IPS-11a (cell line): ENCODE results near the gene ARHGAP28.

Source experiments
- H3K4me3 ChIP-seq: one replicate; pipeline ENCODE4 v1.5.1; 2013; ENCODE audit warnings: low read depth, low read length, control low read depth

ARHGAP28 gene

DNA sequence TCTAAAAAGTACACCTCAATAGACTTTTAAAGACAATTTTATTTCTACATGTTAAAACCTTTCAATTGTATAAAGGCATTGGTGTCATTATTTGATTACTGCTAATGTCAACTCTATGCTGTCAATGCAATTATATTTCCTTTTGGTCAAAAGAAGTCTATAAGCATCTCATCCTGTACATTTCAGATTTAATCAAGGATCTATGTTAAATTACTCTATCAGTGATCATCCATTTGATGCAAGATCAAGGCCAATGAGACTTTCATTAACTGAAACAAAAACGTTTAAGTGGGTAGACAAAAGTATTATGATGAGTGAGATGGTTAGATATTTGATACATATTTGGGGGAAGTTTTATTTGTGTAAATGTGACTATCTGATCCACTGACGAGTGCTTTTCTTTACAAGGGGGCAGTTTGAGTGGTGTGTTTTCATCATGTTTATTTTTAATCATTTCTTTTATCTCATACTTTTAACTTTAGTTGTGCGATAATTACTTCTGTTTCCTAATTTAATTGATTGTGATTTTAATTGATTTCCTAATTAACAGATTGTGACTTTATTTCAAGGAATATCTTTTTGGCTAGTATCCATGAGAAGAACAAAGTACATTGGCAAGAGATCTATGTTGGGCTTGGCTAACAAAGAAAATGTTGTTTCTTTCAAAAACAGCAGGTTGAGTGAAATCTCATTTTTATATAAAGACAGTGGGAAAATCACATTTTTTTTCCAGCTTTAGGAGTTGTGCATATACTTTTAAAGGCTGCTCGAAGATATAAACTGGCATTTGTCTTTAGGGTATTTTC lies 1.1 kb downstream of the ARHGAP28 start:
- H3K4me3 ChIP-seq: peak overlapping the region; percentile 77

DNA sequence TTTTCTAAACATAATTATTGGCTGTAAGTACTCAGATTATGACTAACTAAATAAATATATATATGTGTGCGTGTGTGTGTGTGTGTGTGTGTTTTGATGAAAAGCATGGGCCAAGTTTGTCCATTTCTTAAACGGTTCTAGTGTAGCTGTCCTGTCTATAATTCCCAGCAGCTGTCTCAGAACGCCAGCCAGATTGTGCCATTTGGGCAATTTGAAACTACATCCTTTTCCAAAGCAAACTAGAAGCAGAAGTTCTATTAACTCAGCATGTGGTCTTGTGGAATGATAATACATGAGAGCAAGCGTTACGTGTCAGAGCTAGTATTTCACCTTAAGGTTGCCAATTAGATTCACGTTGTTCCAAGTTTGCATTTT lies 1.7 kb downstream of the ARHGAP28 start:
- H3K4me3 ChIP-seq: no peak overlapping the region

DNA sequence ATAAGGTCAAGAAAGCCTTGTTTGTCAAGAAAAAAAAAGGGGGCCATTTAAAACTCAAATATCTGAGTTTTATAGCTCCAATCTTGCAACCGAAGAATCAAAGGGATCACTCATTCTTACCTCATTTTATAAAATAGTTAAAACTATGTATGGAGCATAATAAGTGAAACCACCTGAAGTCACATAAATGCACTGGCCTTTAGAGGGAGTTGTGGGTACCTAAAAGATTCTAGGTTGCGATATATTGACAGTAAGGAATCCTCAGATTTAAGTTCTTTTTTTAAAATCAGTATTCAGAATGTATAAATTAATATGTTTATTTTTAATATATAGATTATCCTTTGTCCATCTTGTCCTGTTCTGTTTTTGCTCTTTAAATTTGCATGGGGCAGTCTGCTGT lies 3.4 kb downstream of the ARHGAP28 start:
- no peak overlapping the region for H3K4me3 ChIP-seq

DNA sequence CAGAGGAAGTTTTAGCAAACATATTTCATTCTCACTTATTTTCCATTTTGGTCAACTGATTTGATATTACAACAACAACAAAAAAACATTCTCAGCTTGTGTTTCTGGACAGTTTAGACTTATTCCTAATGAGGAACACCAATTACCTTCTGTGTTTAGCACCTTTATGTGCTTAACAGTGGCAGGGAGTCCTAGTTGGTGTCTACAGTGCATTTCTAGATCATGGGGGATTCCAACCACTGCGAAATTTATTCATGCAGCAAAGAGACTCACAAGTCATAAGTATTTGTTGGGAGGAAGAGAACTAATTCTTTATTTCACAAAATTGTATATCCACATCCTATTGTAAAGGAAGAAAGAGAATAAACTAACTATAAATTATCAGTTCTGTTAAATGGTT lies 4.2 kb downstream of the ARHGAP28 start:
- H3K4me3 ChIP-seq: no peak overlapping the region

DNA sequence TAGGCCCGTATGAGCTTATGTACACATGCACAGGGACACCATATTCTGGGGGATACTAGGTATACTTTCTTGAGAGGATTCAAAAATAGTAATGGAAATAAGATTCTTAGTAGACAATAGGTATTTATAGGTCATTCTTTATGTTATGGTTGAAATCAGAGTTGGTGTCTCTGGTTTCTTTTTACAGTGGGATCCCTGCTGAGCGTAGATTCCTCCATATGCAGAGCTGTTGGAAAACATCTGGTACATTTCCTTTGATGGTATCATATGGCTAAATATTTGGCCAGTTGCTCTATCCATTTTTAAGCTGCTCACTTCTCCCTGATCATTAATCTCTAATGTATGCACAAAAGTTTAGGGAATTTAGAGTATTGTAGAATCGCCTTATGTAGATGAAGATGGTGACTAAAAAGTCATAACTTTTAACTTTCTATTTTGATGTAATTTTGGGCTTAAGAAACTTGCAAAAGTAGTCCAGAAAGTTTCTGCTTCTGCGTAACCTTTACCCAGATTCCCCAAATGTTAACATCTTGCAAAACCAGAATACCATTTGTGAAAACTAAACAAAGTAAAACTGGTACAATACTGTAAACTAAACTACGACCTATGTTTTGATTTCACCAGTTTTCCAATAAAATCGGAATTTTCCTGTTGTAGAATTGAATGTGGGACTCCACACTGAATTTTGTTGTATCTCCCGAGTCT lies 5.4 kb downstream of the ARHGAP28 start:
- no peak overlapping the region for H3K4me3 ChIP-seq

GRCh38 chr18:6737833-6738232 lies 8.3 kb downstream of the ARHGAP28 start:
- H3K4me3 ChIP-seq: no peak overlapping the region

- H3K4me3 ChIP-seq: no peak overlapping the region
These were observed 9.1 kb downstream of the ARHGAP28 start for GRCh38 chr18:6738622-6739021.

DNA sequence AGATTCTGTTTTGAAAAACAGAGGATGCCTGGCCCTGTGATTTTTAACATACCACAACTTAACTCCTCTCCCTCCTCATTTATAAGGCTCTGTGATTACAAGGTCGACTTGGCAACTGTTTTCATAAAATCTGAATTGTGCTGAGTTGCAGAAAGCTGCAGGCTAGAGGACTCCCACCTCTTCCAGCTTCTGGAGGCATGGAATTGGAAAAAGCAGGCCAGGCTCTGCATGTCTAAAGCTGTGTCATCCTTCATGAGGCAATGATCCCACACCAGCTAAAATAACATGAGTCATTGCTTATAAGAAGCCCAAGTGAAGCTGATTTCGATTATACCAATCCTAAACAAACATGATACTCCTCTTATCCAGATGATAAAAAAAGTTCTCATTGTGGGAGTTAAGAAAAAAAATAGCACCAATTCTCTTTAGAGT lies 11.7 kb downstream of the ARHGAP28 start:
- no peak overlapping the region for H3K4me3 ChIP-seq

DNA sequence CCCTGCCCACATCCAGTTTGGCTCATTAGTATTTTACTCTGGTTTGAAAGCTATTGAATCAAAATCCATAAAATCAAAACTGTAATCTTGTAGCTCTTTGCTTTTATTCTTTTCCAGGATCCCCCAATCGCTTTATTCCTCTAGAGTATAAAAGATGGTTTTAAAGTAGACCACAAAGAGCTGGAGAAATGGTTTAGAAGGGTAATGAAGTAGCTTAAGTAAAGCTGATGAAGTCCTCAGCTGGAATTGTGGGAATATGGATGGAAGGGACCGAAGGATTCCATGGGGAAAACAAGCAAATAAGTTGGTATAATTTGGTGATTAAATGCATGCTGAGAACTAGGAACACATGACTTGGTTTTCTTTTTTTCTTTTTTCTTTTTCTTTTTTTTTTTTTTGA lies 12.3 kb downstream of the ARHGAP28 start:
- no peak overlapping the region for H3K4me3 ChIP-seq

GRCh38 chr18:6743999-6744398 lies 14.5 kb downstream of the ARHGAP28 start:
- H3K4me3 ChIP-seq: no peak overlapping the region

DNA sequence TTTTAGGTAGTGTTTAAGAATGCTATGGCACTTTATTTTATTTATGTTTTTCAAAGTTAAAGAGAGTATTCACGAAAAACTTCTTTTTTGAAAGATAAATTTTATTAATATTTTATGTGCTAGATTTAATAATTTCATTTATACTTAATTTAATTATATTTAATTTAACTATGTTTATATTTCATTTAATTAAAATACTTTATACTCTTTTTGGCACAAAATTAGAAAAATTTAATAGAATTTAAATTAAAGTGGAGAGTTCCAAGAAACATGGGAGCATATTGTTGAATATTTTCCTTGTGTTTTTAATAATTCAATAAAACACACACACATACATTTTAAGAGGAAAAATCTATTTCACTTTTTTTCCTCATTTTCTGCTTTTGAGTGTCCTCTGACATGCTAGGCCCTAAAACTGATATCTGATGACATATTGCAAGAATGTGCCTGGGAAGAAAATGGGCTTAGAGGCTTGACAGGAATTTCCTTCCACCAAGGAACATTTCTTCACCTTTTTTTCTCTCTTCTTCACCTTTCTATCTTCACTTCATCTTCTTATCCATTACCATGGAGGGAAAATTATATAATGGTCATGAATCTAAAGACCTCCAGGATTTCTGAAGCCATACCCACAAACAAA lies 15.4 kb downstream of the ARHGAP28 start:
- no peak overlapping the region for H3K4me3 ChIP-seq

DNA sequence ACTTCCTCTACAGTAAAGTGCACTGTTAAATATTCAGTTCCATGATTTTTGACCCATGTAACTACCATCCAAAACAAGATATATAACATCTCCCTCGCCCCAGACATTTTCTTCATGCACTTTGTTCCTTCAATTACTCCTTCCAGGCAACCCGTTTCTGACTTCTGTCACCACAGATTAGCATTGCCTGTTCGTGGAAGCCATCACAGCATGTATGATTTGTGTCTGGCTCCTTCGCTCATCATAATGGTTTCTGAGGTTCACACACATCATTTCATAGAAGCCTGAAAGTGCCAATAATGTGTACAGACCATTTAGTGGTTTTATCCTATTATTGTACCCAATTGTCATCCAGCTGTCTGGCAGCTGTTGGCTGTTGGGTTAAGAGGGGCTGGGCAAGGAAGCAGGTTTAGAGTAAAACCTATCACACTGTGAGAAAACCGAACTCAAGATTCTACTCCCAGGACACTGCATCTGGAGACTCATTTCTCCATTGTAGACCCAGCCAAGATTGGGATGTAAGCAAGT lies 16.1 kb downstream of the ARHGAP28 start:
- no peak overlapping the region for H3K4me3 ChIP-seq

DNA sequence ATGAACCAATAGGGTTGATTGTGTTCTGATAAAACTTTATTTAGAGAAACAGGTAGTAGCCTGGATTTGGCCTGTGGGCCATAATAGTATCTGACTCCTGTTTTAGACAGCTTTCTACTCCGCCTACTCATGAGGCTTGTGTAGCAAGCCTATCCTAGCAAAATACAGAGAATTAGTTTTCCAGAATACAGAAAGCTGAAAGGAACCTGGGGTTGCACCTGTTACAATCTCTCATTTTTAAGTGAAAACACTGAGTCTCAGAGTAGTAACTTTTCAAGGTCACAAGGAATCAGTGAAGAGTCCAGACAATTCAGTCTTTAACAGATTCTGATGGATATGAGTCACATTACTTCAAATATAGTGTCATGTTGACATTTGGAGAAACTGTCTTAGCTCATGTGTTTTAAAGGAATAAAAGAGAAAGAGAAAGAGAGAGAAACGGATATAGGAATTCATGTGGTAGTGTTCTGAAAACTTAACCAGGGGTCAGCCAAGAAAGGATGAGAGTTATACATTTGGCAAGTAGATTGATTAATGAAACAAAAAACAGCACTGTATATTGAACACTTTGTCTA lies 17.0 kb downstream of the ARHGAP28 start:
- H3K4me3 ChIP-seq: no peak overlapping the region

- H3K4me3 ChIP-seq: no peak overlapping the region
These were observed 18.1 kb downstream of the ARHGAP28 start for GRCh38 chr18:6747646-6748045.

GRCh38 chr18:6748241-6748640 lies 18.7 kb downstream of the ARHGAP28 start:
- no peak overlapping the region for H3K4me3 ChIP-seq

- no peak overlapping the region for H3K4me3 ChIP-seq
These were observed 20.9 kb downstream of the ARHGAP28 start for GRCh38 chr18:6750411-6750810.

DNA sequence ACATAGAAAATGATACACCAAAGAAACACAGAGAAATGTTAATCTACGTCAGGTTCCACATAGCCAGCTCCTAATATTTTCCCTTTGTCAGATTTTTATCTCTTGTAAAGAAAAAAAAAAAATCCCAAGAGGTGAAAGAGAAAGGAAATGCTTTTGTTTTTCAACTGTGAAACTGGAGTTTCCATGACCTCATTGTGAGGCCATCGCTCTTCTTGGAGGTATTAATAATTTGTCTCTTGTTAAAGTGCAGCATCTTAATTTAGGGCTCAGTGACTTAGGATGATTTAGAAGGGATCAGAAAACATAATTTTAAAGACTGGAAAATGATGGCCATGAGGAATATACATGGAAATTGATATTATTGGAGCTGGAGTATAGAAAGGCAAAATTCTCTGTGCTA lies 21.7 kb downstream of the ARHGAP28 start:
- H3K4me3 ChIP-seq: no peak overlapping the region

GRCh38 chr18:6752202-6752860 lies 22.8 kb downstream of the ARHGAP28 start:
- no peak overlapping the region for H3K4me3 ChIP-seq

GRCh38 chr18:6755107-6755506 lies 25.6 kb downstream of the ARHGAP28 start:
- H3K4me3 ChIP-seq: no peak overlapping the region

DNA sequence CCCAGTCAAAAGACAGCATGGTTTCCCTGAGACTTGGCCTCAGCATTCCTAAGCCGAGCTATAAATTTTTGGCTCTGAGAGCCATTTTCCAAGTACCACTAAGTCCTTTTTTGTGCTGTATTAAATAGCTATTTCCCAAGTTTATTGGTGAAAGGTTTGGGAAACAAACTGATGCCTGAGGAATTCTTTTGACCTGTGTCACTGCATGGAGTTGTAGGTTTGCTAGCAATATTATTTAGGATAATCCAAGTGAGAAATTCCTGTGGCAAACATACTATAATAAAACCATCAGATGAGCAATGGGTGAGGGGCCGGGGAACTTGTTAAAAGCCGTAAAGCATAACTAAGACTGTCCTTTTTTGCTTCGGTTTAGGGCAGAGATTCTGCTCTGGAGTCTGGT lies 28.4 kb downstream of the ARHGAP28 start:
- no peak overlapping the region for H3K4me3 ChIP-seq

GRCh38 chr18:6759579-6759978 lies 30.1 kb downstream of the ARHGAP28 start:
- no peak overlapping the region for H3K4me3 ChIP-seq
